Nephron progenitor cell (in vitro differentiated cells): ENCODE measurements around the gene GMPPB.

Source experiments
- DNase-seq: peaks from one replicate; pipeline ENCODE4 v3.0.0; 2021
- H3K27ac Mint-ChIP-seq: 2 replicates; pipeline ENCODE4 v1.8.0; 2021; ENCODE audit warnings: mild to moderate bottlenecking, moderate library complexity, mixed read lengths
- H3K27me3 Mint-ChIP-seq: 2 replicates; pipeline ENCODE4 v1.8.0; 2021; ENCODE audit warnings: mild to moderate bottlenecking, low read depth, mixed read lengths; ENCODE audit not compliant: poor library complexity
- H3K36me3 Mint-ChIP-seq: 2 replicates; pipeline ENCODE4 v1.8.0; 2021; ENCODE audit warnings: low read depth, mixed read lengths
- H3K4me1 Mint-ChIP-seq: 2 replicates; pipeline ENCODE4 v1.8.0; 2021; ENCODE audit warnings: mixed read lengths
- H3K4me3 Mint-ChIP-seq: 2 replicates; pipeline ENCODE4 v1.8.0; 2021; ENCODE audit warnings: mild to moderate bottlenecking, moderate library complexity, mixed read lengths
- H3K9me3 Mint-ChIP-seq: 2 replicates; pipeline ENCODE4 v1.8.0; 2021; ENCODE audit warnings: mild to moderate bottlenecking, moderate library complexity, mixed read lengths
- TF ChIP-seq, protein P1 (sequence below): fragments of 200-600 bp; sonication (generic); IDR thresholded peaks from 2 replicates; pipeline ENCODE4 v1.5.0; 2021; ENCODE audit warnings: antibody characterized with exemption

Gene GMPPB

DNA sequence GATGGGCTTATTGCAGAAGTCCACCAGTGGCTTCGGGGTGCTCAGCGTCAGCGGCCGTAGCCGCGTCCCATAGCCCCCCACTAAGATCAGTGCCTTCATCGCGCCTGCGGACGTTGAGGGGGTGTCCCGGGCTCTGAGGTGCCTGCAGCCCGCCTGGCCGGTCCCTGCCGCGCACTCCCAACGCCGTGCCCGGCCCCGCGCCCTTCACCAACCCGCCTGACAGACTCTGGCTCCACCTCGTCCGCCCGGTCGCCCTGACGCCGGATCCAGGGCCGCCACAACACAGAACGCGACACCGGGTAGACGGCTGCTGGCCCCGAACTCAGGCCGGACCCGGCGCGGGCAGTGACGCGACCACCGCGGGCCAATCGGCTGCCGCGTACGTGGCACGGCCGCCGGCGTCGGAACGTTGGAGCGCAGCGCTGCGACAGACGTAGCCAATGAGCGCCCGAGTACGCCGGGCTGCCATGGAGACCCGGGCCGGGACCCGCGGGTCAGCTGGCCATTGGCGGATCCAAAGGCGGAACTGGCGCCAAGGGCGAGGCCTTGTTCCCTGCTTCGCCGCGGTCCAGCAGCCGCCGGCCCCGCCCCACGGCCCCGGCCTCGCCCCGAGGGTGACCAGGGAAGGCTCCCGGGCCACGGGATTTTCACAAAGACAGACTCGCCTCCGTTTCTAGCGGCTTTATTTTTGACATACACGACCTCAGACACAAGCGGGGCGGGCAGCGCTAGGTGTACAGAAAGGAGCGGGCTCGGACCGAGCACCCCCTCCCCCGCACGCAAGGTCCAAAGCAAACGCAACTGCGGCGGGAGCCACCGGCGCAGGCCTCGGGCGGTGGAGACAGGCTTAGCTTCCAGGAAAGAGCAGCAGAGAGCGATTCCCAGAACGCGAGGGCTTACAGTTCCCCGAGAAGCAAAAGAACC lies at the start of gene GMPPB:
Gene GMPPB (minus strand): TSS at position 324 of the 924 bp plus-strand sequence. CDS start 225 bp downstream, at position 99.
- TF ChIP-seq, protein P1, sequence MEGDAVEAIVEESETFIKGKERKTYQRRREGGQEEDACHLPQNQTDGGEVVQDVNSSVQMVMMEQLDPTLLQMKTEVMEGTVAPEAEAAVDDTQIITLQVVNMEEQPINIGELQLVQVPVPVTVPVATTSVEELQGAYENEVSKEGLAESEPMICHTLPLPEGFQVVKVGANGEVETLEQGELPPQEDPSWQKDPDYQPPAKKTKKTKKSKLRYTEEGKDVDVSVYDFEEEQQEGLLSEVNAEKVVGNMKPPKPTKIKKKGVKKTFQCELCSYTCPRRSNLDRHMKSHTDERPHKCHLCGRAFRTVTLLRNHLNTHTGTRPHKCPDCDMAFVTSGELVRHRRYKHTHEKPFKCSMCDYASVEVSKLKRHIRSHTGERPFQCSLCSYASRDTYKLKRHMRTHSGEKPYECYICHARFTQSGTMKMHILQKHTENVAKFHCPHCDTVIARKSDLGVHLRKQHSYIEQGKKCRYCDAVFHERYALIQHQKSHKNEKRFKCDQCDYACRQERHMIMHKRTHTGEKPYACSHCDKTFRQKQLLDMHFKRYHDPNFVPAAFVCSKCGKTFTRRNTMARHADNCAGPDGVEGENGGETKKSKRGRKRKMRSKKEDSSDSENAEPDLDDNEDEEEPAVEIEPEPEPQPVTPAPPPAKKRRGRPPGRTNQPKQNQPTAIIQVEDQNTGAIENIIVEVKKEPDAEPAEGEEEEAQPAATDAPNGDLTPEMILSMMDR, result no peak
- DNase-seq, result peak; percentile 94
- Mint-ChIP-seq H3K4me1 (peaks cover 31% of the 10 kb centered on the region), H3K27me3 (no peaks in the 10 kb centered on the region), H3K4me3 (peak within 1 kb of the TSS; percentile 90), H3K36me3 (peaks cover 20% of the 10 kb centered on the region), H3K9me3 (no peaks in the 10 kb centered on the region), H3K27ac (peak within 1 kb of the TSS; percentile 99)

DNA sequence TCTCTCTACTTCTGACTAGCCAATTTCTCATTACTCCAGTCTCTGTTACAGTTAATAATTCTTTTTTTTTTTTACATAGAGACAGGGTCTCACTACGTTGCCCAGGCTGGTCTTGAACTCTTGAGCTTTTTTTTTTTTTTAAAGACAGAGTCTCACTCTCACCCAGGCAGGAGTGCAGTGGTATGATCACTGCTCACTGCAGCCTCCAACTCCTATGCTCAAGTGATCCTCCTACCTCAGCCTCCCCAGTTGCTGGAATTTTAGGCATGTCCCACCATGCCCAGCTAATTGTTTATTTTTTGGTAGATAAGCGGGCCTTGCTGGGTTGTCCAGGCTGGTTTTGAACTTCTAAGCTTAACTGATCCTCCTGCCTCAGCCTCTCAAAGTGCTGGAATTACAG lies 49.0 kb upstream of the GMPPB start:
- no peaks in the 10 kb centered on the region for H3K9me3 Mint-ChIP-seq
- H3K27me3 Mint-ChIP-seq, result no peaks in the 10 kb centered on the region
- TF ChIP-seq, protein P1, result no peak
- H3K27ac Mint-ChIP-seq, result no peak overlapping the region
- DNase-seq, result no peak
- peaks cover 59% of the 10 kb centered on the region for H3K36me3 Mint-ChIP-seq
- H3K4me3 Mint-ChIP-seq, result no peak overlapping the region
- no peaks in the 10 kb centered on the region for H3K4me1 Mint-ChIP-seq

DNA sequence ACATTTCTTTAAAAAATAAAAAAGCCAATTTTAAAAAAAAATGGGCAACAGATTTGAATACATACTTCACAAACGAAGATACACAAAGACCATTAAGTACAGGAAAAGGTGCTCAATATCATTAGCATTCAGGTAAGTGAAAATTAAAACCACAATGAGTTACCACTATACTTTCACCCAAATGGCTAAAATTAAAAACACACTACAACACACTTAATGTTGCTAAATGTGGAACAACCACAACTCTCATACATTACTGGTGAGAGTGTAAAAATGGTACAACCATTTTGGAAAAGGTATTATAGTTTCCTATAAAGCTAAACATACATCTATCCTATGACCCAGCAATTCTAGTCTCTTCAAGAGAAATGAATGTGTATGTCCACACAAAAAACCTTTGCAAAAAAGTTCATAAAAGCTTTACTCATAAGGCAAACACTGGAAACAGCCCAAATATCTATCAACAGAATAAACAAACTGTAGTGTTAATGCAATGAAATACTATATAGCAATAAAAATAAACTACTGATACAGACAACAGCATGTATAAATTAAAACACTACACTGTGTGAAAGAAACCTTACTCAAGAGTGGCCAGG lies 47.7 kb upstream of the GMPPB start:
- H3K27me3 Mint-ChIP-seq, result no peaks in the 10 kb centered on the region

DNA sequence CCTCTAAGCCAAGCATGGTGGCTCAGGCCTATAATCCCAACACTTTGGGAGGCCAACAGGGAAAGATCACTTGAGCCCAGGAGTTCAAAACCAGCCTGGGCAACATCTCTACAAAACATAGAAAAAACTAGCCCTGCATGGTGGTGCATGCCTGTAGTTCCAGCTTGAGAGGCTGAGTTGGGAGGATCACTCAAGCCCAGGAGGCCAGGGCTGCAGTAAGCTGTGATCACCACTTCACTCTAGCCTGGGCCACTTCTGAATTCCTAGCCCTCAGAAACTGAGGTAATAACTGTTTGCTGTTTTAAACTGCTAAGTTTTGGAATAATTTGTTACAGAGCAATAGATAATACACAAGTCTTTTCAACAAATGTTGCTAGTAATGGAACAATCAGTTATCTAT lies 46.2 kb upstream of the GMPPB start:
- TF ChIP-seq, protein P1, result no peak
- Mint-ChIP-seq H3K9me3 (peaks cover 3% of the 10 kb centered on the region), H3K27ac (no peak overlapping the region)

More for the DNA sequence above, 47.7 kb upstream of the GMPPB start:
- Mint-ChIP-seq H3K4me1 (no peaks in the 10 kb centered on the region), H3K36me3 (peaks cover 51% of the 10 kb centered on the region), H3K27ac (no peak overlapping the region), H3K9me3 (no peaks in the 10 kb centered on the region), H3K4me3 (no peak overlapping the region)
- TF ChIP-seq, protein P1, result no peak
- DNase-seq, result no peak

DNA sequence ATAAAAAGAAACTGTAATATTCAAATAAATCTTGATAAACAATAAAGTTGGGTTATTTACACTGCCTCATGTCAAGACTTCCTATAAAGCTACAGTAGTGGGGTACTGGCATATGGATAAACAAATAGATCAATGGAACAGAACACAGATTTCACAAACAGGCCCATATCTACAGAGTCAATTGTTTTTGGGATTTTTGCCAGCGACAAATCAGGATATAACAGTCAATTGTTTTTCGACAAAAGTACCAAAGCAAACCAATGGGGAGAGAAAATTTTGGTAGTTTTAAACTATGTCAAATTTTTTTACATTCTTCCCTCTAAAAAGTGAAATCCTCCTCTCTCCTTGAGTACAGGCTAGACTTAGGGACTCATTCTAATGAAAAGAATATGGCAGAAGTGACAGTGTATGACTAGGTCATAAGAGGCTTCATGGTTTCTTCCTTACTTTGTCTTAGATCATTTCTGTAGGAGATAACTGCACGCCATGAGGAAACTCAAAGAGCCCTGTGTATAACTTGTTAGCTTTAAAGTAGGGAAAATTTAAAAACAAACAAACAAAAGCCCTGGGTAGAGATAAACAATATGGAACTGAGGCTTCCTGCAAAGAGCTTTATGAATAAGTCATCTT lies 45.6 kb upstream of the GMPPB start:
- Mint-ChIP-seq H3K9me3 (peaks cover 8% of the 10 kb centered on the region), H3K4me3 (no peak overlapping the region), H3K27ac (no peak overlapping the region), H3K4me1 (no peaks in the 10 kb centered on the region), H3K36me3 (peaks cover 53% of the 10 kb centered on the region), H3K27me3 (no peaks in the 10 kb centered on the region)
- TF ChIP-seq, protein P1, result no peak
- no peak for DNase-seq

More for the DNA sequence above, 46.2 kb upstream of the GMPPB start:
- peaks cover 53% of the 10 kb centered on the region for H3K36me3 Mint-ChIP-seq
- no peaks in the 10 kb centered on the region for H3K4me1 Mint-ChIP-seq
- no peak for DNase-seq
- H3K27me3 Mint-ChIP-seq, result no peaks in the 10 kb centered on the region
- H3K4me3 Mint-ChIP-seq, result no peak overlapping the region
